ENCODE results near the gene SEC31A. TPM values are rescaled to one million over a fixed set of nuclear protein-coding genes. Genes with fewer than 3 reads are reported as not detected.
"Not testable (repeated sequence)": the region's sequence is repeated elsewhere in the genome, so short reads cannot be mapped to it uniquely, and the experiment has no call there.

Gene SEC31A
- total RNA-seq, 2 donors from 2014 or later: 82.6 to 124 TPM

DNA sequence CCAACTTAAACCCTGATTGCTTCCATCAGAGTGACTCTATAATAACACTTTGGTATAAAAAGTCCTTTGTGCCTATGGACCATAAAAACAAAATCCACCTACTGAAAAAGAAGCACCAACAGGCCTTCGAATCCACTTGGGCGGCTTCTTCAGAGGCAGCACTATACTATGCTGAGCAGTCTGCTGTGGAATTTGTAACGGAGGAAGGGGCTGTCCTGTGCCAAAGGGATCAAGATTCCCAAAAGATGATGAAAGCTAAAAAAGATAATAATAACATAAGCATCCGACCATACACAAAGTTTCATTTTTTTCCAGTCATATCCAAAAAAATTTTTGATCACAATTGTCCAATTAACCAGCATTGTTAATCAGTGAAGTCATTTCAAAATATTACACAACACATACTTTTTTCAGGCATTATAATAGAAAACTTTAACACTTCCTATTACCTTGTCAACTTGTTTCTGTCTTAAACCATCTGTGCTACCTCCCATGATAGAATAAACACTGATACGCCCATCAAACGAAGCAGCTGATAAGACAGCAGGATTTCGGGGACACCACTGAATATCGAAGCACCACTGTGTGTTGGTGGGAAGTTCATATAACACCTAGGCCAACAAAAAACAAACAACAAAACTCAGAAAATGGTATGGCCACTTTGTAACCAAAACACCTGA is 24.1 kb downstream of the SEC31A start:
- peaks cover 13% of the 10 kb centered on the region for H3K4me1 Mint-ChIP-seq
- H3K36me3 Mint-ChIP-seq (ENCODE audit: low read depth): peaks cover 98% of the 10 kb centered on the region
- H3K27ac Mint-ChIP-seq: peak overlapping the region; percentile 16
- H3K27me3 Mint-ChIP-seq: no peaks in the 10 kb centered on the region
- no peak overlapping the region for H3K4me3 Mint-ChIP-seq
- ATAC-seq (replicated peaks): no peak
- no peaks in the 10 kb centered on the region for H3K9me3 Mint-ChIP-seq

DNA sequence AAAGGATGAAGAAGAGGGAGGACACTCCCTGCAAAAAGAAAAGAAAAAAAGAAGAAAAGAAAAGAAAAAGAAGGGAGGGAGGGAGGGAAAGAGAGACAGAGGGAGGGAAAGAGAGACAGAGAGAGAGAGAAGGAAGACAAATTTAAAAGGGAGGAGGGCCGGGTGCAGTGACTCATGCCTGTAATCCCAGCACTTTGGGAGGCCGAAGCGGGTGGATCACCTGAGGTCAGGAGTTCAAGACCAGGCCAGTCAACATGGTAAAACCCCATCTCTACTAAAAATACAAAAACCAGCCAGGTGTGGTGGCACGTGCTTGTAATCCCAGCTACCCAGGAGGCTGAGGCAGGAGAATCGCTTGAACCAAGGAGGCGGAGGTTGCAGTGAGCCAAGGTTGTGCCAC is 24.9 kb downstream of the SEC31A start:
- not testable (repeated sequence) for H3K27me3 Mint-ChIP-seq, H3K9me3 Mint-ChIP-seq
- ATAC-seq (replicated peaks): peak; percentile 30
- Mint-ChIP-seq H3K36me3 (ENCODE audit: low read depth) (peaks cover 98% of the 10 kb centered on the region), H3K4me1 (peaks cover 18% of the 10 kb centered on the region), H3K27ac (peak overlapping the region; percentile 96), H3K4me3 (peak overlapping the region; percentile 9)

DNA sequence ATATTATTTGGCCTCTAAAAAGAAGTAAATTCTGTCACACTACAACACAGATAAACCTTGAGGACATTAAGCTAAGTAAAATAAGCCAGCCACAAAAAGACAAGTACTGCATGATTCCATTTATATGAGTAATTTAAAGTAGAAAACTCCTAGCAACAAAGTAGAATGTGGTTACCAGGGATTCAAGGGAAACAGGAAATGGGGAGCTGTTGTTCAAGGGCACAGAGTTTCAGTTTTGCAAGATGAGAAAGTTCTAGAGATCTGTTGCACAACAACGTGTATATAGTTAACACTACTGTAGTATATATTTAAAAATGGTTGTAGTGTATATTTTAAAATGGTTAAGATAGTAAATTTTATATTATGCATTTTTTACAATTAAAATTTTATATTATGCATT is 25.4 kb downstream of the SEC31A start:
- peak; percentile 85 for ATAC-seq (replicated peaks)
- Mint-ChIP-seq H3K4me1 (peaks cover 18% of the 10 kb centered on the region), H3K36me3 (ENCODE audit: low read depth) (peaks cover 97% of the 10 kb centered on the region), H3K27me3 (no peaks in the 10 kb centered on the region), H3K27ac (peak overlapping the region; percentile 96), H3K9me3 (no peaks in the 10 kb centered on the region), H3K4me3 (peak overlapping the region; percentile 80)

DNA sequence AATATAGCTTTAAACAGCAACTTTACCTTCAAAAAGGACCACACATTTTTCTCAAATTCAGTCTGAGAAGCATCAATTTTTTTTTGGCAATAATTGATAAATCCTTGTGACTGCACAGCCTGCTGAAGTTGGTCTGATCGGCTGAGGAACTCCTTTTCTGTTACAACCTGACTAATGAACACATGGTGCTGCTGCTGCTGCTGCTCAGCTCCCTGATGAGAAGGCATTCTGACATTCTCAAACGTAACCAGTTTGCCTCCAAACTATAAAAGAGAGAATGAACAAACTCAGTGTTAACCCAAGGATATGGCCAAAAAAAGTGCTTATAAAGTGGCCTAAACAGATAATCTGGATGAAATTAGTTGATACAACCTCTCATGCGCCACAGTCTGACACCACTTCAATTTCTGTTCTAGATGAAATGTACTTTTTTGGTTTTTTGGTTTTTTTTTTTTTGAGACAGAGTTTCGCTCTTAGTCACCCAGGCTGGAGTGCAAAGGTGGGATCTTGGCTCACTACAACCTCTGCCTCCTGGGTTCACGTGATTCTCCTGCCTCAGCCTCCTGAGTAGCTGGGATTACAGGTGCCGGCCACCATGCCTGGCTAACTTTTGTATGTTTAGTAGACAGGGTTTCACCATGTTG is 26.5 kb downstream of the SEC31A start:
- Mint-ChIP-seq H3K4me1 (peaks cover 18% of the 10 kb centered on the region), H3K9me3 (no peaks in the 10 kb centered on the region), H3K36me3 (ENCODE audit: low read depth) (peaks cover 94% of the 10 kb centered on the region), H3K27ac (peak overlapping the region; percentile 96), H3K27me3 (no peaks in the 10 kb centered on the region), H3K4me3 (peak overlapping the region; percentile 80)
- peak; percentile 70 for ATAC-seq (replicated peaks)

DNA sequence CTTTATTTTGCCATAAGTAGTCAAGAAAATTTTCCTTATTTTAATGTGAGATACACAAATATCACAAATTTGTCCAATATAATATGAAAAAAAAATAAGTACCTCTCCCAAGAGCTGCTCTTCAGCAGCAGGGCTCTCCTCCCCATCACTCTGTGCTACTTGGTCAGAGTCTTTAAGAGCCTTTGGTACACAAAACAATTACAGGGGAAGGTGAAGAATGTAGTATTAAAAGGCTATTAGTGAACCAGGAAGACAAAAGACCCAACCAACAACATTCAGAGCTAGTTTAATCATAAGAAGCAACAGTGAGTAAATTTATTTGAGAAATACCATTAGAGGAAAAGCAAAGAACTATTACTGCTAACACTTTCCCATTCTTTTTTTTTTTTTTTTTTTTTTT is 29.4 kb downstream of the SEC31A start:
- no peaks in the 10 kb centered on the region for H3K27me3 Mint-ChIP-seq
- H3K4me3 Mint-ChIP-seq: no peak overlapping the region
- H3K36me3 Mint-ChIP-seq (ENCODE audit: low read depth): peaks cover 83% of the 10 kb centered on the region
- H3K4me1 Mint-ChIP-seq: peaks cover 18% of the 10 kb centered on the region
- no peaks in the 10 kb centered on the region for H3K9me3 Mint-ChIP-seq
- ATAC-seq (replicated peaks): no peak
- no peak overlapping the region for H3K27ac Mint-ChIP-seq

DNA sequence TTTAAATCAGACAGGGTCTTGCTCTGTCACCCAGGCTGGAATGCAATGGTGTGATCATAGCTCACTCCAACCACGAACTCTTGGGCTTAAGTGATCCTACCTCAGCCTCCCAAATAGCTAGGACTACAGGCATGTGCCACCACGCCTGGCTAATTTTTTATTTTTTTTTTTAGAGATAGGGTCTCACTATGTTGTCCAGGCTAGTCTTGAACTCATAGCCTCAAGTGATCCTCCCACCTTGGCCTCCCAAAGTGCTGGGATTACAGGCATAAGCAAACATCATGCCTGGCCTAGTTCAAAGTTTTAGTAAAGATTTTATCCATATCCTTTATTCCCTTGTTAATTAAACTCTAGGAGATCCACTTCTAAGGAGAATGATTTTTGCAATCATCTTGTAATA is 30.5 kb downstream of the SEC31A start:
- ATAC-seq (replicated peaks); H3K4me3 Mint-ChIP-seq; H3K27ac Mint-ChIP-seq; H3K27me3 Mint-ChIP-seq; H3K9me3 Mint-ChIP-seq: not testable (repeated sequence)
- Mint-ChIP-seq H3K36me3 (ENCODE audit: low read depth) (peaks cover 83% of the 10 kb centered on the region), H3K4me1 (peaks cover 14% of the 10 kb centered on the region)

DNA sequence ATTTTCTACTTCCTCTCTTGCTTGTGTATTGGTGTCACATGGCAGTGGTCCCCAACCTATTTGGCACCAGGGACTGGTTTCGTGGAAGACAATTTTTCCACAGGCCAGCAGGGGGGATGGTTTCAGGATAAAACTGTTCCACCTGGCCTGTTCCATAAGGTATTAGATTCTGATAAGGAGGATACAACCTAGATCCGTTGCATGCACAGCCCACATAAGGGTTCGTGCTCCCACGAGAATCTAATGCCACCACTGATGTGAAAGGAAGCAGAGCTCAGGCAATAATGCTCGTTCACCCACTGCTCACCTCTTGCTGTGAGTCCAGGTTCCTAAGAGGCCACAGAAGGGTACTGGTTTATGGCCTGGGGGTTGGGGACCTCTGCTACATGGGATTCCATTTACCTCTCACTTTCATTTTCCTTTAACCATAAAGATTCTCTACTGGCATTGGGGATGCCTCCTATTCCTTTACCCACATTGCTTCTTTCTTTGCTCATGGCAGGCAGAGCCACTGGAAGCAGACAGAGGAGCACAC is 38.1 kb downstream of the SEC31A start:
- no peak overlapping the region for H3K4me3 Mint-ChIP-seq
- H3K36me3 Mint-ChIP-seq (ENCODE audit: low read depth): peaks cover 100% of the 10 kb centered on the region
- no peak for ATAC-seq (replicated peaks)
- H3K27ac Mint-ChIP-seq: no peak overlapping the region
- H3K27me3 Mint-ChIP-seq: no peaks in the 10 kb centered on the region
- H3K4me1 Mint-ChIP-seq: peaks cover 4% of the 10 kb centered on the region
- no peaks in the 10 kb centered on the region for H3K9me3 Mint-ChIP-seq

DNA sequence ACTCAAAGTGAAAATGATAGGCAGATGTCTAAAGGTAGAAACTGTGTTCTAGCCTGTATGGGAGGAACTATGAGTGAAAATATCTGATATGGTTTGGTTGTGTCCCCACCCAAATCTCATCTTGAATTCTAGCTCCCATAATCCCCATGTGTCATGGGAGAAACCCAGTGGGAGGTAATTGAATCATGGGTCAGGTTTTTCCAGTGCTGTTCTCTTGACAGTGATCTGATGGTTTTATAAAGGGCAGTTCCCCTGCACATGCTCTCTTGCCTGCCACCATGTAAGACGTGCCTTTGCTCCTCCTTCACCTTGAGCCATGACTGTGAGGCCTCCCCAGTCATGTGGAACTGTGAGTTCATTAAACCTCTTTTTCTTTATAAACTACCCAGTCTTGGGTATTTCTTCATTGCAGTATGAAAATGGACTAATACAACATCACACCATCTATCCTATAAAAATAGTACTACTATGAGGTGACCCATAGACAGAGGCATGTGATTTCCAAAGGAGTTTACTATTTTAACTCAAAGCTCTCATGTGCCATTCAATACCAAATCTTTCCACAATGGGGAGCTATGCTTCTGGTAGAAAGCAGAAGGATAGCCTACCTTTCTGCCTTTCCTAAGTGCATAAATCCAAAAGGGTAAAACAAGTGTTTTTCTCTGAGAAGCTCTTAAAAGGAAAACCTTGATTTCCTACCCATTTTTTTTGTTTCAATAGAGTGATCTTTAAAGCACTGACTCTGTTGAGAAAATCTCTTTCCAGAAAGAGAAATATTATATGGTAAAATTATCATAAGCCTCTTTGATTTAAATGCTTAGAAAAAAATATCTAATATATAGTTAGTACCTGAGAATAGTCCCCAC is 38.8 kb downstream of the SEC31A start:
- Mint-ChIP-seq H3K4me3 (no peak overlapping the region), H3K4me1 (peaks cover 4% of the 10 kb centered on the region), H3K27me3 (no peaks in the 10 kb centered on the region), H3K36me3 (ENCODE audit: low read depth) (peaks cover 100% of the 10 kb centered on the region), H3K27ac (peak overlapping the region; percentile 68), H3K9me3 (no peaks in the 10 kb centered on the region)
- ATAC-seq (replicated peaks): peak; percentile 32

DNA sequence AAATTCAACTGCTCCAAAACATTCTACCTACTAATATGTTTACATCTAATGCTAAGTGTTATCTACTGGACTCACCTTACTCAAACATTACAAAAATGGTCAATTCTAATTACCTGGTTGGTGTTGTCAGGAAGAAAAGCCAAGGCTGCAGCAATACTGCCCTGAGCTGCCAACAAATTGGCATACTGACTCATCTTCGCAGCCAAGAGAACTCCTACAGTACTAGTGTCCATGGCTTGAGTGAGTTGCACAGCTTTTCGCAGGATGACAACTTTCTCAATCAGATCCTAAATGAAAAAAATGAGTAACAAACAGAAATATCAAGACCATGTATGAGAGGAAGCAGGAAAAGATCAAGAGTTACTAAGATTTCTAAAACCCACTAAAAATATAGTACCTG is 39.6 kb downstream of the SEC31A start:
- H3K4me3 Mint-ChIP-seq: no peak overlapping the region
- peaks cover 4% of the 10 kb centered on the region for H3K4me1 Mint-ChIP-seq
- H3K27me3 Mint-ChIP-seq: no peaks in the 10 kb centered on the region
- H3K36me3 Mint-ChIP-seq (ENCODE audit: low read depth): peaks cover 100% of the 10 kb centered on the region
- no peaks in the 10 kb centered on the region for H3K9me3 Mint-ChIP-seq
- peak overlapping the region; percentile 18 for H3K27ac Mint-ChIP-seq
- no peak for ATAC-seq (replicated peaks)

DNA sequence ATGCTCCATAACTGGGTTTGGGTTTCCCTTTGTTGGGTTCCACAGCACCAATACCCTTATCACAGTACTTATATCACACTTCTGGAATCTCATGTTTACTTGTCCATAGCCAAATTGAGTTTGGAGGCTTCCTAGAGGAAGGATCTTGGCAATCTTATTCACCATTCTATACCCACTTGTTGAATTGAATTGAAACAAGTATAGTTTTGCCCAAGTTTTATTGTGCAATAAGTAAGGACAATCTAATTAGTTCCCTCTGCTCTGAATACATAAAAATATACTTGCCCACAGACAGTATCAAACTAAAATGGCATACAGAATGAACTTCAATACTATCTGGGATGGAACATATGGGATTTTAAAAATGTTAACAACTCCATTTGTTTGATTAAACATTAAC is 40.3 kb downstream of the SEC31A start:
- Mint-ChIP-seq H3K27me3 (no peaks in the 10 kb centered on the region), H3K9me3 (no peaks in the 10 kb centered on the region), H3K36me3 (ENCODE audit: low read depth) (peaks cover 100% of the 10 kb centered on the region), H3K4me3 (no peak overlapping the region), H3K27ac (no peak overlapping the region), H3K4me1 (peaks cover 4% of the 10 kb centered on the region)
- no peak for ATAC-seq (replicated peaks)

DNA sequence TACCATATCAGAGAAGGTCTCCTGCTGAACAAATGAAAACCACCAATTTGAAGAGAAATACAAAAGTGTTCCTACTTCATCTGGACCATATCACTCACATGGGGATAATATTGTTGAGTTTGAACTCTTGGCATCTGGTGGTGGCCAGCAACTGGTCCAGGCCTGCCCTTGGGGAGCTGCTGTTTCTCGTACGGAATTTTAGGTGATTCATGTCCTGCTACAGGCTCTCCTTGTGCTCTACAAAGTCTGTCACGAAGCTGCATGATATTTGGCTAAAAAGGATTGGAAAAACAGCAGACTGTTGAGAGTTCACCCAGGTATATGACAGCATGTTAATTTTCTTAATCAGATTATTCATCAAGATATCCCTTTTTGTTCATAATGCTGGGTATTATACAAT is 42.2 kb downstream of the SEC31A start:
- H3K4me3 Mint-ChIP-seq: no peak overlapping the region
- H3K27ac Mint-ChIP-seq: no peak overlapping the region
- H3K27me3 Mint-ChIP-seq: no peaks in the 10 kb centered on the region
- peaks cover 4% of the 10 kb centered on the region for H3K4me1 Mint-ChIP-seq
- no peak for ATAC-seq (replicated peaks)
- H3K9me3 Mint-ChIP-seq: no peaks in the 10 kb centered on the region
- peaks cover 100% of the 10 kb centered on the region for H3K36me3 Mint-ChIP-seq (ENCODE audit: low read depth)

DNA sequence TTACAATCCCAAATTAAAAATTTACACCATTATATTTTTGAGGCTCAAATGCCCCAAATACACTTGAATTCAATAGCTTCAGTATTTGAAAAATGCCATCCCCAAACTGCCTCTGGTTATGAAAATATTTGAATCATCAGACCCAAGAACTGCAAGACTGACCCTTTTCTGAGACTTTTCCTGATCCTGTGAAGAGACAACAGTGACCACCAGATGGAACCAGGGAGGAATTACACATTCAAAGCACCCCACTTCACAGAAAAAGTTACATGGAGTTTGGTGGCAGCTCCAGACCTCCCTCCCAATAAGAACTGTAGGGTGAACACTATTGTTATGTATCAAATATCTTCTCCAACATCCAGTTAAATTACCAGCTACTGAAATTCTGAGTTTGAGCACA is 48.4 kb downstream of the SEC31A start:
- ATAC-seq (replicated peaks): no peak
- Mint-ChIP-seq H3K4me1 (no peaks in the 10 kb centered on the region), H3K4me3 (no peak overlapping the region), H3K27ac (no peak overlapping the region), H3K27me3 (no peaks in the 10 kb centered on the region), H3K9me3 (no peaks in the 10 kb centered on the region), H3K36me3 (ENCODE audit: low read depth) (peaks cover 96% of the 10 kb centered on the region)

DNA sequence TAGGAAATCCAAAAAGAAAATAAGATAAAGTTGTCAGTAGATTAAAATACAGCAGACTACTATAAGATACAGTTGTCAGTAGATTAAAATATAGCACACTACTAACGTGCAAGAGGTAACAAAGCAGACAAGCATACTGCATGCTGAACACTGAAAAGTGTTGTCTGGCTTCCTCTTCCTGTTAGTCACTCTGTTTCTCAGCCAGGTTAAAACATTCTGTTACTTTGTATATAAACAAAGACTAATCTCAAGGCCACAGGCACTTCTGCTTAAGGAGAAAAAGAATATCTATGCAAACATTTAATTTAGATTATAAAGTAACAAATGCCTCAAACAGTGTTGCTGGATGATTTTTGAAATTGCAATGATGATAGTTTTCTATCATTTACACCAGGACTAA is 51.3 kb downstream of the SEC31A start:
- no peak overlapping the region for H3K27ac Mint-ChIP-seq

DNA sequence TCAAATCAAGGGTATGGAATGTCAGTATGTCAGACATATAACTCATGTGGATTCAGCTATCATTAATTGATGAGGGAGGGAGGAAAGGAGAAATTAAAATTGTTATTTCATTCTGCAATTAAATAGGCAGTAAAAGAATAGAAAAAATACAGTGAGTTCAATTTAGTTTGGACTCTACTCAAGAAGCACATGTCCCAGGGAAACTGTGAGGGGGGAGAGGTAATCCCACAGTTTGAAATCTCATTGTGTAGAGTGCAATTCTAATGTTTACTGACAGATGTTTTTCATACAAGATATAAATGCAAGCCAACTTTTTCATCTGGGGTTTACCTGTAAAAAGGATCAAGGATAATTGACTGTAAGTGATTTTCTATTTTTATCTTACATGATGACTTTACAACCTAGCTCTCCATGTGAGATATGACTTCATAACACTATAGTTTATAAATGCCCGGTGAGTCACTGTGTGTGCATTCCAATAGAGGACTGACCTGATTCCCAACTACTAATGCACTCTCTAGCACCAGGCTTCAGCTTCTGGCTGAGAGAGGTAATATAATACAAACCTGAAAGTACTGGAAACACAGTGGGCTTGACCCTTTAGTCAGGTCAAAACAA is 57.1 kb downstream of the SEC31A start:
- no peaks in the 10 kb centered on the region for H3K9me3 Mint-ChIP-seq
- H3K4me3 Mint-ChIP-seq: no peak overlapping the region
- H3K36me3 Mint-ChIP-seq (ENCODE audit: low read depth): peaks cover 88% of the 10 kb centered on the region
- H3K4me1 Mint-ChIP-seq: peaks cover 4% of the 10 kb centered on the region
- no peak overlapping the region for H3K27ac Mint-ChIP-seq
- ATAC-seq (replicated peaks): no peak
- H3K27me3 Mint-ChIP-seq: no peaks in the 10 kb centered on the region

More for the DNA sequence above, 51.3 kb downstream of the SEC31A start:
- no peak overlapping the region for H3K4me3 Mint-ChIP-seq
- no peaks in the 10 kb centered on the region for H3K4me1 Mint-ChIP-seq
- H3K9me3 Mint-ChIP-seq: no peaks in the 10 kb centered on the region
- ATAC-seq (replicated peaks): no peak
- peaks cover 91% of the 10 kb centered on the region for H3K36me3 Mint-ChIP-seq (ENCODE audit: low read depth)
- no peaks in the 10 kb centered on the region for H3K27me3 Mint-ChIP-seq

All from activated T-helper 17 cell treated with anti-CD3 and anti-CD28 coated beads, Interleukin-2, amount 50 U/mL, for 72 hours (primary cell).